Naive thymus-derived CD4-positive, alpha-beta T cell (primary cell): ENCODE measurements around the gene TRIM15. TPM values are rescaled to one million over a fixed set of nuclear protein-coding genes. Genes with fewer than 3 reads are reported as not detected.
"Not testable (repeated sequence)": the region's sequence is repeated elsewhere in the genome, so short reads cannot be mapped to it uniquely, and the experiment has no call there.

Source experiments
- ATAC-seq: fragments of 150-1000 bp; cut with Tn5 transposase; 2 replicates; pipeline ENCODE4 v1.10.0; 2021; ENCODE audit warnings: mild to moderate bottlenecking, moderate library complexity
- CTCF ChIA-PET: fragments of 350-600 bp; sonication (Branson Sonifier 250); formaldehyde crosslinking; loops from one replicate; lab custom pipeline; 2021; ENCODE audit warnings: antibody characterized with exemption; lab: Charles Lee
- POLR2A ChIA-PET: fragments of 350-600 bp; sonication (Branson Sonifier 250); formaldehyde crosslinking; loops from one replicate; lab custom pipeline; 2021; ENCODE audit warnings: antibody characterized with exemption, inconsistent platforms; lab: Charles Lee
- DNase-seq, 9 donors: peaks; one replicate each; pipeline versions ENCODE4 v3.0.0 to v3.0.0-alpha.2; 2020 to 2022; ENCODE audit warnings: mixed read lengths in 1 of 9
- H3K27ac ChIP-seq: one replicate; pipeline ENCODE4 v1.7.0; 2013; ENCODE audit warnings: mild to moderate bottlenecking, low read depth, low read length, moderate library complexity
- H3K27me3 ChIP-seq, 2 donors: one replicate each; pipeline ENCODE4 v1.7.0; 2013; ENCODE audit warnings: low read length in 2 of 2, mild to moderate bottlenecking in 2 of 2, moderate library complexity in 2 of 2; ENCODE audit not compliant: control insufficient read depth in 2 of 2, insufficient read depth in 2 of 2
- H3K36me3 ChIP-seq, 3 experiments: 1 replicate in 2 of 3; 2 replicates in 1 of 3; pipeline ENCODE4 v1.7.0; 2013; ENCODE audit warnings: low read length in 3 of 3, mild to moderate bottlenecking in 3 of 3, moderate library complexity in 1 of 3; ENCODE audit not compliant: insufficient read depth in 3 of 3, control insufficient read depth in 2 of 3
- H3K4me1 ChIP-seq, 2 donors: one replicate each; pipeline ENCODE4 v1.7.0; 2013; ENCODE audit warnings: low read length in 2 of 2, mild to moderate bottlenecking in 2 of 2, moderate library complexity in 1 of 2; ENCODE audit not compliant: control insufficient read depth in 2 of 2, insufficient read depth in 2 of 2
- H3K4me3 ChIP-seq: 2 replicates; pipeline ENCODE4 v1.7.0; 2013; ENCODE audit warnings: mild to moderate bottlenecking, low read length
- H3K9me3 ChIP-seq, 3 experiments: 1 replicate in 2 of 3; 2 replicates in 1 of 3; pipeline ENCODE4 v1.7.0; 2013; ENCODE audit warnings: low read length in 3 of 3; ENCODE audit not compliant: control insufficient read depth in 2 of 3
- H3K27ac Mint-ChIP-seq, 9 donors: one replicate each; pipeline ENCODE4 v1.8.0; 2020 to 2022; ENCODE audit warnings: mixed read lengths in 9 of 9, mild to moderate bottlenecking in 8 of 9, moderate library complexity in 5 of 9, inconsistent platforms in 2 of 9
- H3K27me3 Mint-ChIP-seq, 5 donors: one replicate each; pipeline ENCODE4 v1.8.0; 2021 to 2022; ENCODE audit warnings: mixed read lengths in 5 of 5, mild to moderate bottlenecking in 1 of 5
- H3K36me3 Mint-ChIP-seq, 5 donors: one replicate each; pipeline ENCODE4 v1.8.0; 2020 to 2022; ENCODE audit warnings: mixed read lengths in 5 of 5, mild to moderate bottlenecking in 3 of 5, inconsistent platforms in 1 of 5
- H3K4me1 Mint-ChIP-seq, 7 donors: one replicate each; pipeline ENCODE4 v1.8.0; 2020 to 2022; ENCODE audit warnings: mixed read lengths in 7 of 7, mild to moderate bottlenecking in 3 of 7, inconsistent platforms in 1 of 7
- H3K4me3 Mint-ChIP-seq, 10 donors: one replicate each; pipeline ENCODE4 v1.8.0; 2020 to 2022; ENCODE audit warnings: mild to moderate bottlenecking in 10 of 10, mixed read lengths in 10 of 10, moderate library complexity in 6 of 10, inconsistent platforms in 2 of 10
- H3K9me3 Mint-ChIP-seq, 11 donors: one replicate each; pipeline ENCODE4 v1.8.0; 2020 to 2022; ENCODE audit warnings: mixed read lengths in 11 of 11, mild to moderate bottlenecking in 4 of 11, inconsistent platforms in 1 of 11, moderate library complexity in 1 of 11
- intact Hi-C, 2 donors: fragments of 100-400 bp; cut with micrococcal nuclease; formaldehyde crosslinking; loops; one replicate each; pipeline ENCODE4 v1.15.1; 2023
- polyA plus RNA-seq, 2 donors: library from polyadenylated mRNA; unstranded; fragments of 300-500 nt; fragmentation: Illumina TruSeq; gene quantifications; one replicate each; pipeline ENCODE4 v1.2.3, GENCODE V29; 2021
- total RNA-seq, 6 experiments: library from RNA in 5 of 6; stranded (reverse) in 5 of 6; gene quantifications; 1 replicate in 5 of 6; 2 replicates in 1 of 6; pipeline ENCODE4 v1.2.3 and lab custom pipeline; 2021 to 2026

TRIM15 gene
- total and polyA plus RNA-seq, 7 experiments from 2014 or later, result 0.46 TPM; not detected in 6

DNA sequence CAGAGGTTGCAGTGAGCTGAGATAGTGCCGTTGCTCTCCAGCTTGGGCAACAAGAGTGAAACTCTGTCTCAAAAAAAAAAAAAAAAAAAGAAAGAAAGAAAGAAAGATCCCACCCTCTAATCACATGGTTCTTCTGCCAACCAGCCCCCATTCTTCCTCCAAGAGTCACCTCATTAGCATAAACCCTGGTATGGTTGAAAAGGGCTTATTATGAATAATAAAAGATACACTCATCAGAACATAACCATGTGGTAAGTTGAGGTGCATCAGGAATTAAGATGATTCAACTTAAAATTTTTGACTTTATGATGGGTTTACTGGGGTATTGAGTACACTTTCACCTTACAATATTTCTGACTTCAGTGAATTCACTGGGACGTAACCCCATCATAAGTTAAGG is 28.2 kb upstream of the TRIM15 start:
- intact Hi-C loops, result no loop called here
- Mint-ChIP-seq H3K36me3 (no peaks in the 10 kb centered on the region), H3K4me1 (peaks cover 2 to 18% (median 6%) of the 10 kb centered on the region in 7 donors), H3K4me3 (no peak overlapping the region), H3K9me3 (peaks cover 0 to 1% (median 0%) of the 10 kb centered on the region in 11 donors), H3K27ac (no peak overlapping the region), H3K27me3 (peaks cover 24 to 73% (median 47%) of the 10 kb centered on the region in 5 donors)
- no peaks in the 10 kb centered on the region for H3K9me3 ChIP-seq
- H3K27me3 ChIP-seq, result peaks cover 0 to 3% of the 10 kb centered on the region in 2 donors
- H3K4me3 ChIP-seq, result no peak overlapping the region
- ChIA-PET POLR2A (no interaction called here), CTCF (interaction anchor here (0.9 to 8.5 kb wide), 2 partner anchors 31 to 54 kb away, joined by 3 to 170 read pairs; no protein-coding TSS in a partner anchor)
- H3K27ac ChIP-seq, result no peak overlapping the region
- DNase-seq, result no peak
- no peaks in the 10 kb centered on the region for H3K36me3 ChIP-seq
- peaks cover 0 to 4% of the 10 kb centered on the region in 2 donors for H3K4me1 ChIP-seq
- no peak for ATAC-seq

DNA sequence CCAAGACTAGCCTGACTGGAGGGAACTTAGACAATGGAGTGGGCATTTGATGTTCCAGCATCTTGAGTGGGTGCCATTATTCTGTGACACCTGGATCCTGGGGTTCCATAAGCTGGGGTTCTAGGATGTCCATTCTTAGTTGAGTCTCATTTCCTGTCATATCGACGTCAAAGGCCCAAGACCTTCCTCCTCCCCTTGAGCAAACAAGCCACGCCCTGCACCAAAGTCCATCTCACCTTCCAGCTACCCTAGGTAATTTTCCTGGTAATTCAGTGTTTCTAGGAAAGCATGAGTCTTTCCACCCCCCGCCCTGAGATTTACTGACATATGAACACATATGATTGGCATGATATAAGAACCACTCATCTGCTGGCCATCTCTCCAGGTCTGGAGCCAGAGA is 27.6 kb upstream of the TRIM15 start, which contains the start of gene TRIM40:
Gene TRIM40, plus strand, starts transcription at position 384 of the 400 bp plus-strand sequence. CDS start 897 bp downstream, outside the sequence.
- Histone ChIP-seq H3K27ac (no peak within 1 kb of the TSS), H3K4me3 (no peak within 1 kb of the TSS), H3K36me3 (no peaks in the 10 kb centered on the region), H3K27me3 (peaks cover 0 to 3% of the 10 kb centered on the region in 2 donors), H3K4me1 (peaks cover 0 to 2% of the 10 kb centered on the region in 2 donors), H3K9me3 (no peaks in the 10 kb centered on the region)
- intact Hi-C loops, result no loop called here
- Mint-ChIP-seq H3K9me3 (peaks cover 0 to 2% (median 0%) of the 10 kb centered on the region in 11 donors), H3K27ac (no peak within 1 kb of the TSS), H3K36me3 (no peaks in the 10 kb centered on the region), H3K27me3 (peaks cover 25 to 72% (median 44%) of the 10 kb centered on the region in 5 donors), H3K4me1 (peaks cover 2 to 12% (median 4%) of the 10 kb centered on the region in 7 donors), H3K4me3 (no peak within 1 kb of the TSS)
- CTCF ChIA-PET, result interaction anchor here (0.9 to 8.5 kb wide), 2 partner anchors 32 to 53 kb away, joined by 3 to 170 read pairs; no protein-coding TSS in a partner anchor
- no peak for ATAC-seq
- DNase-seq, result no peak
- POLR2A ChIA-PET, result no interaction called here

DNA sequence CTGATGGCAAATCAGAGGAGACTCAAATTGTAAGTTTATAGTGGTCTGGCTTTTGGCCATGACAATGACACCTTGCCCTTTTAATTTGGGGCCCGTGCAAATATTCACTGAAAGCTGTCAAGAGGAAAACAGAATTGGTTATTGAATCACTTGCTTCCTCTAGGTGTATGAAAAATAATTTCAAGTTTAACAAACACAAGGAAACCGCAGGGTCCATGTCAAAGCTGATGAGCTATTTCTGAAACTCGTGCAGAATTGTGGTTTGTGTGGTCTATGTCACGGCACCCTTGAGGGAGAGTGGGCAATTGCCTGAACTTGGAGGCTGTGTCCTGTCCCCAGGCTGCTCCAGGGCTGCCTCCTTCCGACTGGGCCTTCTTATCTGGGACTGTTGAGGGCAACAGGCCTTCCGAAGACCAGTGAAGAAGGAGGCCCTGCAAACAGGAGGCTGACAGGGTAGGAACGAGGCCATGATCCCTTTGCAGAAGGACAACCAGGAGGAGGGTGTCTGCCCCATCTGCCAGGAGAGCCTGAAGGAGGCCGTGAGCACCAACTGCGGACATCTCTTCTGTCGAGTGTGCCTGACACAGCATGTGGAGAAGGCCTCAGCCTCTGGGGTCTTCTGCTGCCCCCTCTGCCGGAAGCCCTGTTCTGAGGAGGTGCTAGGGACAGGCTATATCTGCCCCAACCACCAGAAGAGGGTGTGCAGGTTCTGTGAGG is 26.6 kb upstream of the TRIM15 start:
- Histone ChIP-seq H3K27ac (no peak overlapping the region), H3K36me3 (no peaks in the 10 kb centered on the region), H3K4me3 (no peak overlapping the region), H3K9me3 (no peaks in the 10 kb centered on the region), H3K27me3 (peaks cover 0 to 3% of the 10 kb centered on the region in 2 donors), H3K4me1 (no peaks in the 10 kb centered on the region)
- DNase-seq (no peak), ATAC-seq (no peak)
- no peak overlapping the region for H3K27ac Mint-ChIP-seq
- ChIA-PET CTCF (interaction anchor here (8.5 kb wide), 1 partner anchor 33 kb away, joined by 170 read pairs; no protein-coding TSS in a partner anchor), POLR2A (no interaction called here)
- no peaks in the 10 kb centered on the region for H3K36me3 Mint-ChIP-seq
- peaks cover 0 to 2% (median 0%) of the 10 kb centered on the region in 11 donors for H3K9me3 Mint-ChIP-seq
- peaks cover 0 to 8% (median 0%) of the 10 kb centered on the region in 7 donors for H3K4me1 Mint-ChIP-seq
- intact Hi-C loops, result no loop called here
- no peak overlapping the region for H3K4me3 Mint-ChIP-seq
- peaks cover 25 to 72% (median 43%) of the 10 kb centered on the region in 5 donors for H3K27me3 Mint-ChIP-seq

DNA sequence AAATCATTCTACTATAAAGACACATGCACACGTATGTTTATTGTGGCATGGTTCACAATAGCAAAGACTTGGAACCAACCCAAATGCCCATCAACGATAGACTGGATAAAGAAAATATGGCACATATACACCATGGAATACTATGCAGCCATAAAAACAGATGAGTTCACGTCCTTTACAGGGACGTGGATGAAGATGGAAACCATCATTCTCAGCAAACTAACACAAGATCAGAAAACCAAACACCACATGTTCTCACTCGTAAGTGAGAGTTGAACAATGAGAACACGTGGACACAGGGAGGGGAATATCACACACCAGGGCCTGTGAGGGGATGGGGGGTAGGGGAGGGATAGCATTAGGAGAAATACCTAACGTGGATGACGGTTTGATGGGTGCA is 23.1 kb upstream of the TRIM15 start:
- H3K36me3 ChIP-seq, H3K9me3 Mint-ChIP-seq, H3K27me3 ChIP-seq, H3K4me3 ChIP-seq, H3K4me1 ChIP-seq, DNase-seq, H3K36me3 Mint-ChIP-seq, intact Hi-C loops, POLR2A ChIA-PET, H3K27ac ChIP-seq, H3K9me3 ChIP-seq, H3K27ac Mint-ChIP-seq, H3K4me3 Mint-ChIP-seq, H3K4me1 Mint-ChIP-seq, CTCF ChIA-PET, ATAC-seq: not testable (repeated sequence)
- H3K27me3 Mint-ChIP-seq, result peaks cover 22 to 77% (median 43%) of the 10 kb centered on the region in 5 donors

DNA sequence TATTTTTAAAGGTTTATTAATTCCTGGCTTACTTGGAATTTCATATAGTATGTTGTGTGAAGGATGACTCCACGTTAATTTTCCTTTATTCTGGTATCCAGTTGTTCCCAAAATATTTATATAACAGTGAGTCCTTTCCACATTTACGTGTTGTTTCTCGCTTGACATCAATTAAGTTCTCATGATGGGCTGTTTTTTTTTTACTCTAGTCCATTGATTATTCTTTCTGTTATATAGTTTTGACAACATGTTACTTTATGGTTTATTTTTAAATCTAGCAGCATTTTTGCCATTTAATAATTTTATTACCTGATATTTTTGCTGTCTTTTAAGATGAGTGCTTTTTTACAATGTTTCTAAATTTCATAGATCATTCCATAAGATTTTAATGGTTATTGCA is 20.7 kb upstream of the TRIM15 start:
- Mint-ChIP-seq H3K36me3 (no peaks in the 10 kb centered on the region), H3K4me1 (peaks cover 0 to 4% (median 0%) of the 10 kb centered on the region in 7 donors), H3K27me3 (peaks cover 28 to 66% (median 42%) of the 10 kb centered on the region in 5 donors), H3K4me3 (no peak overlapping the region), H3K9me3 (peaks cover 0 to 2% (median 0%) of the 10 kb centered on the region in 11 donors), H3K27ac (no peak overlapping the region)
- ChIA-PET CTCF (no interaction called here), POLR2A (no interaction called here)
- Histone ChIP-seq H3K27me3 (no peaks in the 10 kb centered on the region), H3K27ac (no peak overlapping the region), H3K9me3 (no peaks in the 10 kb centered on the region), H3K36me3 (no peaks in the 10 kb centered on the region), H3K4me3 (no peak overlapping the region), H3K4me1 (no peaks in the 10 kb centered on the region)
- no peak for ATAC-seq
- intact Hi-C loops, result no loop called here
- DNase-seq, result no peak

DNA sequence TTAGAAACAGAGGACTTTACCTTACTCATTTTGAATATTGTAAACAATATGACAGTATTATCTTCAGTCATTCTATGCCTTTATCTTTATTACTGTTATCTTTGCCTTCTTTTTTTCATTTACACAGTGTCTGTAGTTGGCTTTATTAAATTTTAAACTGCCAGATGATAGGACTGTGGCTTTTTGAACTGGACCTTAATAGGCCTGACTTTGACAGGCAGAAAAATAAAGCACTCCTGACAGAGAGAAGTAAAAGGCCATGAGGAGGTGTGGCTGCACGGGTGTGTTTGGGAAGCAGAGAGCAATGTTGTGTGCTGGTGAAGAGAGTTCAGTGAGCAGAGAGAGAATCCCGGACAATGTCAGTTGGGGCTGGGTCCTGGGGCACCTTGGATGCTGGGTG is 19.6 kb upstream of the TRIM15 start:
- no peak for DNase-seq
- Mint-ChIP-seq H3K4me3 (no peak overlapping the region), H3K4me1 (peaks cover 0 to 4% (median 0%) of the 10 kb centered on the region in 7 donors), H3K27me3 (peaks cover 34 to 55% (median 40%) of the 10 kb centered on the region in 5 donors), H3K27ac (no peak overlapping the region), H3K36me3 (no peaks in the 10 kb centered on the region), H3K9me3 (peaks cover 0 to 2% (median 0%) of the 10 kb centered on the region in 11 donors)
- H3K4me1 ChIP-seq, result no peaks in the 10 kb centered on the region
- CTCF ChIA-PET, result interaction anchor here (0.8 kb wide), 1 partner anchor 88 kb away, joined by 3 read pairs; no protein-coding TSS in a partner anchor
- no peaks in the 10 kb centered on the region for H3K36me3 ChIP-seq
- H3K27ac ChIP-seq, result no peak overlapping the region
- no peaks in the 10 kb centered on the region for H3K9me3 ChIP-seq
- no peak for ATAC-seq
- no peak overlapping the region for H3K4me3 ChIP-seq
- POLR2A ChIA-PET, result no interaction called here
- intact Hi-C loops, result no loop called here
- H3K27me3 ChIP-seq, result no peaks in the 10 kb centered on the region
